Measurements from ENCODE around the gene VMAC.

Gene VMAC

DNA sequence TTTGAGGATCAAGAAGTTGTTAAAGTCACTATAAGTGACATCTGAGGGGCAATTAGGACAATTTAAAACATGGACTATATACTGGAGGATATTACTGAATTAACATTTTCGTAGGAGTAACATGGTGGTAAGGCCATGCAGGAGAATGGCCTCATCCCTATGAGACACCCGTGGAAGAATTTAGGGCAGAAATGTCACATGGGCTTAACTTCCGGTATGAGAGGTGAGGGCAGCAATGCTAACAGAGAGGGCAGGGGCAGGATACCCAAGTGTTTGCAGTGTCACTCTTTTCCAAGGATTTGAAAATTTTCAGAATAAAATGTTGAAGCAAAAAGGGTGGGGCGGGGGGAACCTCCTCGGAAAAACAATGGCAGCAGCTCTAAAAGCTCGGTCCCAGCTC, 49.6 kb downstream of the VMAC start:
- no peak for DNase-seq

DNA sequence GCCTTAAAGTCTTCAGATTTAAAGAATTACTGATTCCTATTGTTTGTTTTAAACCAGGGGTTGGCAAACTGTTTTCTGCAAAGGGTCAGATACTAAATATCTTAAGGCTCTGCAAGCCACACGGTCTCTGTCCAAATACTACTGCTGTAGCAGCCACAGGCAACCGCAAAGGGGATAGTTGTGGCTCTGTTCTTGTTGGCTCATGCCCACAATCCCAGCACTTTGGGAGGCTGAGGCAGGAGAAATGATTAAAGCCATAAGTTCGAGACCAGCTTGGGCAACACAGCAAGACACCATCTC, 50.9 kb downstream of the VMAC start:
- no peak for DNase-seq

DNA sequence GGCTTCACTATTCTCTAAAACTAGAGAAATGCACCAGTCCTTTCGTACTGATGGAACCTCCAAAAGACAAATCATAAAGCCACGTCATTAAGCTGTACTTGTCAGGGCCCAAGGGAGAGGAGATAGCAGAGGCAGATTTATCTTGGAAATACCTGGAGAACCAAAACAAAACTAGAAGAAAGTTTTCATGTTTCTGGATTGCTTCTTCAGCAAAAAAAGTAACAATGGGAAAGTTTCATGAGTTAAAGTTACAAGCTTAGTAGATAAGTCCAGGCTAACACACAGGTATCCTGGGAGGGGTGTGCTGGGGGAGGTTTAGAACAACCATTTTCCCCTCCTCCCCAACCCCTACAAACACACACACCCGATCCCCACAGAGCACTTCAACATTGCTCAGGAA, 51.7 kb downstream of the VMAC start:
- no peak for DNase-seq

DNA sequence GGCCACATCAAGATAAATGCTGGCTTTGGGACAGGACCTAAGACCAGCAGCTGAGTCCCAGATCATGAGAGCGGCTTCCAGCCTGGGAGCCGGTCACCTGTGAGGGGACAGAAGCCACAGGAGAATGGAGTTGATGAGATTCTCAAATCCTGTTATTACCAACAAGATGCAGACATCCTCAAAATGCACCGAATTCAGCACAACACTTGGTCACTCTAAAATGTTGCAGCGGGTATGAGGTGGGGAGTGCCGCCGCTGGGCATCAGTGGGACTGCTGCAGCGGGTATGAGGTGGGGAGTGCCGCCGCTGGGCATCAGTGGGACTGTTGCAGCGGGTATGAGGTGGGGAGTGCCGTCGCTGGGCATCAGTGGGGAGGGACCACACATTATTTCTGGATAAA, 52.1 kb downstream of the VMAC start:
- no peak for DNase-seq

DNA sequence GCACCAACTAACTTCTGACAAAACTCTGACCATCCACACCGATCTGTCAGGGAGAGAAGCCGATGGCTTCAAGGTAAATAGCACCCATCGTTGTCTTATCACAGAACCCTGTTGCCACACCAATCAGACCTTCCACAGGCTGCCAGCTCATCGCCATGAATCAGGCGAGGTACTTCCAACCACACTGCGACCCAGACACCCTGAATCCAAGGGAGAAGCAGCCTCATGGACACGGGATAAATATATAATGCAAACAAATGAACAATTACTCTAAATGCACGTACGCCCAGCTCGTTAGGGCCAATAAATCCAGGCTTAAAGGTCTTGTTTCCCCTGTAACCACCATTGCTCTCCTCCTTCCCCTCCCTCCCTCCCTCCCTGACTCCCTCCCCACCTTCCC, 52.5 kb downstream of the VMAC start:
- DNase-seq = no peak

DNA sequence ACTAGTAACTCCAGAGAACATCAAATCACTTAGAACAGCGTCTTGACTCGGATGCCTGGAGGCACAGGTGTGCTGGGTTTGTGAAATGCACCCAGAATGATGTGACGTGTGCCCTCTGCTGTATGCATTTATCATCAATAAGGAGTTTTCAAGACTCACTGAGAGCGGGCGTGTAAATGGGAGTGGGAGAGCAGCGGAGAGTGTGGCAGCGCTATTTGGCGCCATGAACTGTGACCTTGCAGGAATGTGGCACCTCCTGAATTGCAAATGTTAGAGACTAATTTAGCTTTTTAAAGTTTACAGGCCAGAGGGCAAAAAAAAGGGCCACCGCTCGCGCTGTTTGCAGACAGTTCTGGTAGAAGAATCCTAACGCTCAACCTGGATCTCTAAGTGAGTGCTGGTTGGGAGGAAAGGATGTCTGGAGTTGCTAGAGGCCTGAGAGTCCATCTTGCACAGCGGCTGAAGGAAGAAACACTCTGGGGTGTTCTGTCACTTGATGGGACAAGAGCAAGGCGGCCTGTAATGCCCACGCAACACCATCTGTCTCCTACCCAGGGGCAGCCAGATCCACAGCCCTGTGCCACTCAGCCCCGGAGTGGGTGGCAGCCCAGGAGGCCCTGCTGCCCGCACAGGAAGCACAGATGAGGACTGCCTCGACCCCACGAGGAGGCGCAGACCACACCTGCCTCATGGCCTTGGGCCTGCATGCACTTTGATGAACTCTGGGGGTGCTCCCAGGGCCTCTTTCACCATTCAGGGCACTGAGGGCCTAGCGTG, 53.6 kb downstream of the VMAC start:
- DNase-seq = no peak

DNA sequence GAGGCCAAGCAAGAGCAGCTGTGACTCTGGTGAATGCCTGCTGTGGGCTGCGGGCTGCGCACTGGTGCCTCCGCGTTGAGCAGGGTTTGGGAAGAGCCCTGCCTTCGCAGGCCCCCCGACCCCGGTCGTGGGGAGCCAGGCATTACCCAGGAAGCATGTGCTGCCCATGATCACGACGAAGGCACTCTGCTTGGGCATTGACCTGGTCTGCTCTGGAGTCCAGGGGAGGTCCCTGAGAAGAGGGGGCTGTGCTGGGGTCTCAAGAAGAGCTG, 54.1 kb downstream of the VMAC start:
- DNase-seq = no peak

DNA sequence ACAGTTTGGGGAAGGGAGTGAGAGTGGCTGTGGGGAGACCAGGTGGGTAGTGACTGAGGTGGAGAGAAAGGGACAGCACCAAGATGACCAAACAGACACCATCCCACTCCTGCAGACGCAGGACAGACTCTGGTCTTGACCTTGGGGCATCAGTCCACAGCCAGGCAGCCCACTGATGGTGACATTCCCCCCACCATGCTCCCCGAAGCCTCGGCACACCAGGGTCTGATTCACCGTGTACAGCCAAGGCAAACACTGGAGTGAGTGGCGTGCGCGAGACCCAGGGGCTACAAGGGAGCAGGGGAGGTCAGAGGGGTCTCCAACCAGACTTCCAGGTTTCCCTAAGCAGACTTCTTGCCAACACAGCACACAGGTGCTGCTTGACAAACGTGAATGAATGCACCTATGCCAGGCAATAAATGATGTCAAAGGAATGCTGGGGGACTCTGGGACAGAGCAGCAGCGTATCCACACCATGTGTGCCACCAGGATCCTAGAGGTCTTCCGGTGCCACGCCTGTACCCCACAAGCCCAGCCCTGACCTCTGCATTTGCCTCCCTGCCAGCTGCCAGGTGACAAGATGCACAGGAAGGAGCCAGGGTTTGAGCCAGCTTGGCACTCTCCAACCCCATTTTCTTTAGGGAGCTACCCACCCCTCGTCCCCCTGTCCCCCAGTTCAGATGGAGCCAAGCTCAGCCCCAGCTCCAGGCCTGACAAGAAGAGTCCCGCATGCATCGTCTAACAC, 54.8 kb downstream of the VMAC start:
- DNase-seq = no peak
